ENCODE data around the gene HPX. TPM values are rescaled to one million over a fixed set of nuclear protein-coding genes. Genes with fewer than 3 reads are reported as not detected.

Gene HPX
- total RNA-seq, 2 experiments from 2014 or later = 0.16 to 5.2 TPM

- TF ChIP-seq CTCF (conservative IDR thresholded peaks at IDR 0.05; ENCODE audit: low read length) (no peak), EZH2phosphoT487 (IDR thresholded peaks at IDR 0.05; ENCODE audit: borderline replicate concordance, low read depth, low read length) (no peak)
- Histone ChIP-seq H3K9me2 (ENCODE audit: insufficient read depth, low read length) (no peaks in the 10 kb centered on the region), H3K4me2 (ENCODE audit: low read length) (peak overlapping the region; percentile 88), H3K79me2 (ENCODE audit: insufficient read depth, low read depth, low read length) (no peaks in the 10 kb centered on the region), H2AFZ (ENCODE audit: low read length) (peak overlapping the region; percentile 17; the same call in 1 of the 2 replicates), H4K20me1 (ENCODE audit: insufficient read depth, low read length) (no peaks in the 10 kb centered on the region), H3K9me3 (ENCODE audit: low read length) (no peaks in the 10 kb centered on the region), H3K4me3 (ENCODE audit: low read depth, low read length, poor library complexity, severe bottlenecking) (peak overlapping the region; percentile 58), H3K36me3 (ENCODE audit: insufficient read depth, low read length) (peaks cover 17% of the 10 kb centered on the region), H3K4me1 (ENCODE audit: insufficient read depth, low read length, poor library complexity, severe bottlenecking) (peaks cover 60% of the 10 kb centered on the region), H3K27ac (ENCODE audit: low read depth, low read length, poor library complexity, severe bottlenecking) (peak overlapping the region; percentile 98)
- ChIA-PET POLR2A (interaction anchor here (0.5 to 3.6 kb wide), 19 partner anchors 9 to 80 kb away, joined by 3 to 23 read pairs (median 5); partner anchors contain the start of genes APBB1, SMPD1 and TIMM10B), CTCF (ENCODE audit: unreplicated experiment) (interaction anchor here (0.5 to 2.3 kb wide), 6 partner anchors 11 to 1226 kb away, joined by 3 to 8 read pairs (median 4); no protein-coding TSS in a partner anchor)
- intact Hi-C loops (cut with micrococcal nuclease; ENCODE audit: unreplicated experiment) = loop anchor here (1.0 kb wide), 2 partner anchors 17 to 32 kb away; partner anchors contain the start of gene APBB1
- DNase-seq (ENCODE audit: low spot score) = peak; percentile 95
- no TSS peak for BruUV-seq (replicated peaks)
Measured at GRCh38 chr11:6402561-6402981, 38.2 kb downstream of the HPX start.

GRCh38 chr11:6402061-6402470 lies 38.7 kb downstream of the HPX start:
- peak; percentile 27 for DNase-seq (ENCODE audit: low spot score)
- H3K36me3 ChIP-seq (ENCODE audit: insufficient read depth, low read length) = peaks cover 17% of the 10 kb centered on the region
- no peak for TF ChIP-seq CTCF (conservative IDR thresholded peaks at IDR 0.05; ENCODE audit: low read length)
- TF ChIP-seq EZH2phosphoT487 (IDR thresholded peaks at IDR 0.05; ENCODE audit: borderline replicate concordance, low read depth, low read length) = no peak
- H3K4me2 ChIP-seq (ENCODE audit: low read length) = peak overlapping the region; percentile 88
- intact Hi-C loops (cut with micrococcal nuclease; ENCODE audit: unreplicated experiment) = loop anchor here (1.0 kb wide), 2 partner anchors 17 to 32 kb away; partner anchors contain the start of gene APBB1
- peak overlapping the region; percentile 58 for H3K4me3 ChIP-seq (ENCODE audit: low read depth, low read length, poor library complexity, severe bottlenecking)
- H3K27ac ChIP-seq (ENCODE audit: low read depth, low read length, poor library complexity, severe bottlenecking) = peak overlapping the region; percentile 98
- no peaks in the 10 kb centered on the region for H3K9me3 ChIP-seq (ENCODE audit: low read length)
- peaks cover 57% of the 10 kb centered on the region for H3K4me1 ChIP-seq (ENCODE audit: insufficient read depth, low read length, poor library complexity, severe bottlenecking)
- BruUV-seq (replicated peaks) = no TSS peak
- no peaks in the 10 kb centered on the region for H4K20me1 ChIP-seq (ENCODE audit: insufficient read depth, low read length)
- no peaks in the 10 kb centered on the region for H3K79me2 ChIP-seq (ENCODE audit: insufficient read depth, low read depth, low read length)
- ChIA-PET POLR2A (interaction anchor here (0.9 to 3.6 kb wide), 14 partner anchors 9 to 62 kb away, joined by 3 to 23 read pairs (median 6); partner anchors contain the start of genes APBB1 and SMPD1), CTCF (ENCODE audit: unreplicated experiment) (interaction anchor here (0.7 to 2.3 kb wide), 3 partner anchors 23 to 42 kb away, joined by 3 to 8 read pairs (median 8); no protein-coding TSS in a partner anchor)
- no peaks in the 10 kb centered on the region for H3K9me2 ChIP-seq (ENCODE audit: insufficient read depth, low read length)
- H2AFZ ChIP-seq (ENCODE audit: low read length) = peak overlapping the region; percentile 17; the same call in 1 of the 2 replicates

GRCh38 chr11:6401464-6401863 lies 39.3 kb downstream of the HPX start:
- H3K27ac ChIP-seq (ENCODE audit: low read depth, low read length, poor library complexity, severe bottlenecking) = peak overlapping the region; percentile 98
- no peaks in the 10 kb centered on the region for H3K9me2 ChIP-seq (ENCODE audit: insufficient read depth, low read length)
- DNase-seq (ENCODE audit: low spot score) = no peak
- ChIA-PET CTCF (ENCODE audit: unreplicated experiment) (interaction anchor here (0.7 kb wide), 1 partner anchor 39 kb away, joined by 3 read pairs; no protein-coding TSS in a partner anchor), POLR2A (interaction anchor here (0.9 to 3.6 kb wide), 5 partner anchors 8 to 38 kb away, joined by 3 to 23 read pairs (median 9); partner anchors contain the start of genes APBB1 and SMPD1)
- H2AFZ ChIP-seq (ENCODE audit: low read length) = no peak overlapping the region
- TF ChIP-seq EZH2phosphoT487 (IDR thresholded peaks at IDR 0.05; ENCODE audit: borderline replicate concordance, low read depth, low read length) = no peak
- TF ChIP-seq CTCF (conservative IDR thresholded peaks at IDR 0.05; ENCODE audit: low read length) = no peak
- no peaks in the 10 kb centered on the region for H3K79me2 ChIP-seq (ENCODE audit: insufficient read depth, low read depth, low read length)
- intact Hi-C loops (cut with micrococcal nuclease; ENCODE audit: unreplicated experiment) = no loop called here
- BruUV-seq (replicated peaks) = no TSS peak
- no peaks in the 10 kb centered on the region for H3K9me3 ChIP-seq (ENCODE audit: low read length)
- H3K4me1 ChIP-seq (ENCODE audit: insufficient read depth, low read length, poor library complexity, severe bottlenecking) = peaks cover 51% of the 10 kb centered on the region
- H3K4me3 ChIP-seq (ENCODE audit: low read depth, low read length, poor library complexity, severe bottlenecking) = no peak overlapping the region
- H3K36me3 ChIP-seq (ENCODE audit: insufficient read depth, low read length) = peaks cover 17% of the 10 kb centered on the region
- peak overlapping the region; percentile 88 for H3K4me2 ChIP-seq (ENCODE audit: low read length)
- no peaks in the 10 kb centered on the region for H4K20me1 ChIP-seq (ENCODE audit: insufficient read depth, low read length)

Data from OCI-LY7 (cell line).